SH-SY5Y (cell line): ENCODE results near the gene MAVS.

ENCODE experiments used
- GATA2 ChIP-seq: IDR thresholded peaks from 2 replicates; pipeline ENCODE4 v1.6.1; 2011; ENCODE audit warnings: mild to moderate bottlenecking, low read depth, low read length
- GATA3 ChIP-seq: IDR thresholded peaks from 2 replicates; pipeline ENCODE4 v1.6.1; 2011; ENCODE audit warnings: low read depth, mild to moderate bottlenecking, low read length, moderate library complexity

GRCh38 chr20:3901028-3901705 is 54.5 kb downstream of the MAVS start:
- TF ChIP-seq GATA3, result no peak
- no peak for TF ChIP-seq GATA2
